ENCODE measurements around the gene MEDAG. TPM values are rescaled to one million over a fixed set of nuclear protein-coding genes. Genes with fewer than 3 reads are reported as not detected.

The MEDAG gene
- total RNA-seq, 1 donor from 2014 or later: 187 TPM

DNA sequence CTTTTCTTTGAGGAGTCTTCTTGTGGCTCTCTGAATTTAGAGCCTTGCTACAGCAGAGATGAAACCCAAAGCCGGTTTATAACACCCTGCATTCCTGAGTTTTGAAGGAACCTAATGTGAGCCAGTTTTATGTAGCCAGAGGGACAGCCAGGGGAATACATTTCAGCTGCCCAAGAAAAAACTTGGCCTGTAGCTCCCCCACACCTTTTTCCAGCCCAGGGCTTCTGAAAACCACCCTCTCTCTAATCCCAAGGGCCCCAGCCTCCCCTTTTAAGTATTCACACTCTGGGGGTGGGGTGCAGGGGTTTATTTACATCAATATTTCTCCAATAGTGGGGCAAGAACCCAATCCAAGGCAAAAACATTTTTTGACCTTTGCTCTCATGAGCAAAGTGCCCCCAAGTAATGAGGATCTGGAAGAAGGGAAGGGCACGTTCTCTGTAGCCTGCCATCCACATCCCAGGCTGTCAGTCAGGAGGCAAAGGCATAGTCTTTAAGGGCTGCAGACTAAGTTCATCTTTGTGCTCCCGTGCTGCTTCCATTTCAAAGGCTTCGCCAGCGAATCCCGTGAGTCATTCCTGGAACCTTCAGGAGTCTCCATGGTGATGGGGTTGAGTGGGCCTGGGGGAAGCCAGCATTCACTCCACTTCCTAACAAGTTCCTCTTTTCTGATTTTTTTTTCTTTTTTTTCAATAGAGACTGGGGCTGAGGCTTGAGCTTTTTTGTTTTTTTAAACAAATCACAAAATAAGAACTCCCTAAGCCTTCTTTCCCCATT, 33.2 kb upstream of the MEDAG start:
- no peak for DNase-seq (ENCODE audit: low spot score)

DNA sequence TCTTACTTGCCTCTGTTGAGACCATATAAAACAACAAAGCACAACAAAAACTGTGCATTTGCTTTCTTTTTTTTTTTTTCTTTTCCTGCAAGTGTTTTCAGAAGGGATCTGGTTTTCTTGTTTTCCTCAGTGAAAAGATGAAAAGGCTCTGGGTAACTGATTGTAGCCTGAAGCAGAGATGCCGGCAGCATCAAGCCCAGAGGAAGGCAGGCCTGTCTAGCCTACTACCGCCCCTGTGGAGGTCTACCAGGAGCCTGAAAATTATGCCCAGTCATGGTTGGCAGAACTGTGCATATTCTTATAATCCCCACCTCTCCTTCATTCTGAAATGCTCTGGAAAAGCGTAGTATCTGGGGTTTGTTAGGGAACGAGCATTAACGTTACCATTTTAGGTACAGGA, 32.6 kb upstream of the MEDAG start:
- DNase-seq (ENCODE audit: low spot score): no peak

- no peak for DNase-seq (ENCODE audit: low spot score)
Measured at GRCh38 chr13:30874111-30874510, 32.0 kb upstream of the MEDAG start.

- DNase-seq (ENCODE audit: low spot score): no peak
Measured at GRCh38 chr13:30874561-30874960, 31.5 kb upstream of the MEDAG start.

GRCh38 chr13:30877335-30877734, 28.7 kb upstream of the MEDAG start:
- no peak for DNase-seq (ENCODE audit: low spot score)

DNA sequence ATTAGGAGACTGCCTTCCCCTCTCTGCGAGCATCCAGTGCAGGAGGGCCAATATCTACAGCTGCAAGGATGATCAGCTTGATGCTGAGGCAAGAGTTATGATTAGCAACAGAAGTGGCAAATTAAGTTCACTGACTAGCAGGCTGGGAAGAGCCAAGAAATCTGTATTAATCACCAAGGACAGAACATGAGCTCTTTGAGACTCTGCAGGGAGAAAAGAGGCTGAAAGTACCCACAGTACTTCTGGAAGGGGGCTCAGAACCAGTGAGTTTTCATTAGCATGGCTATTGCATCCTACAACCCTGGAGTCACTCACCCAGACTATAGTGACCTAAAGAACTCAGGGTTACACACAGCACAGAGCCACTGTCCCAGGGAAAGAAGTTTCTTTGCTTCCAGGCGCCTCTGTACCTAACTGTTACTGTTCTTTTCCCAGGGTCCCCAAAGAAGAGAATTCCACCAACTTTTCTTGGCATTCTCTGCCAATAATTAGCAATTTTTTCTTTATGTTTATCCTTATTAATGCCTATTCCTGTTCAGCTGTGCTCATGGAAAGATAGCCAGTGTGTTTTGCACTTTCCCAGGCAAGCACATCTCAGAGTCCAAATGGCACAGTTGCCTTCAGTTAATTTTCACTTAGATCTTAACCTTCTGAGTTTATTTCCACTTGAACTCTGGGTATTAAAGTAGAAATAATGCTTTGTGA, 25.8 kb upstream of the MEDAG start:
- no peak for DNase-seq (ENCODE audit: low spot score)

DNA sequence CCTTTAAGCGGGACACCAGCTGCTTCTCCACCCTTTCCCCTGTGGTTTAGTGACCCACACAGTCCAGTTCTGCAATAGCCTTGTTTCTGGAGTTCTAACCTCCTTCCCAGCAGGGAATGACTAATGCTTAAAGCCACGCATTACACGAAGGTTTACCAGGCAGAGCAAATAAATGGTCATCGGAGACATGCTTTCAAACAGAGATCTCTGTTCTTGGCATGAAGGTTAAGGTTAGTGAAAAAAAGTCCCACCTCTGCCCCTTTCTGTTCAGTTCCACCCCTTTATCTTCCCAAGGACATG, 25.3 kb upstream of the MEDAG start:
- DNase-seq (ENCODE audit: low spot score): no peak

GRCh38 chr13:30881191-30881651, 24.9 kb upstream of the MEDAG start:
- no peak for DNase-seq (ENCODE audit: low spot score)

DNA sequence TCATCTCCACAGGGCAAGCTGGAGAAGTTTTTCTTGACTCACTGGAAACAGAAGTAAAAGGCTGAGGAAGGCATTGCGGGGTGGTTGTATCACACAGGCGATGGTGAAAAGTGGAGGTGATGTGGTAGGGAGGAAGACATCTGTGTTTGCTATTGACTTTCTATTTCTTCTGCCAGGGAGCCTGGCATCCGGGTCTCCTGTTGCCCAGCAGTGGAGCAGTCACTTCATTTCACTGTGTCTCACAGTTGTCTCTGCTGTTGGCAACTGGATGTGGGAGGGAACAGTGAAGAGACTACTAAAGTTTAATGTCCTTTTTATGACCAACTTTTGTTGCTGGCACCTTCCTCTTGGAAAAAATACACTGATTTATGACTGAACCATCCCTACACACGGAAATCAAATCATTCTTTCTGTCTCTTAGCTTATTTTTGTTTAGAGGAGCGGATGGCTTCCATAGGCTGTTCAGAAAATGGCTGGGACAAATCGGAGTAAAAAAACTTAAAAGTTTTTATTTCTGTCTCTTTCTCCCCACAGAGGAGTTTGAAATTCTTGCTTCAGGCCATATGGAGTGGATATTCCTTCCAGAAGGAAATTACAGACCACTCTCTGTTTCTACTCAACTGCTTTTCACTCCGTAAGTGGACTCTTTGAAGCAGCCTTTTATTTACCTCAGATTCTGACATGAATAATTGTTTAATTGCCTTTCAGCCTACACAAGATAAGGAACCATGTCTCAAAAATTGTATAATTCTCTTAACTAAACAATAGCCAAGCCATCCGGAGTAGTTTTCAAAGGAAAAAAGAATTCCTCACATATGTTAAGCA, 23.8 kb upstream of the MEDAG start:
- no peak for DNase-seq (ENCODE audit: low spot score)

- no peak for DNase-seq (ENCODE audit: low spot score)
Measured at GRCh38 chr13:30882996-30883766, 22.9 kb upstream of the MEDAG start.

DNA sequence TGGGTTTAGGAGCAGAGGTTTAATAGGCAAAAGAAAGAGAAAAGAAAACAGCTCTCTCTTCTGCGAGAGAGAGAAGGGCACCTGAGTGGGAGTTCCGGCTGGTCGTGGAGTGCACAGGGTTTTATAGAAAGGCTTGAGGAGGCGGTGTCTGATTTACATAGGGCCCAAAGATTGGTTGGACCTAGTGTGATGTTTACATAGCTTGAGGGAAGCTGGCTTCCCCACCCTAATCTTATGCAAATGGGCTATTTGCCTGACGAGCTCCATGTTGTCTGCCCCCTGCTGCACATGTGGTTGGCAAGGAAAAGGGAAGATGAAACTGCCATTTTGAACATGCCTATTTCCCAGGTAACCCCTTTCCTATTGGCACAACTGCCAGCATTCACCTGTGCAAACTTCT, 21.5 kb upstream of the MEDAG start:
- DNase-seq (ENCODE audit: low spot score): no peak

DNA sequence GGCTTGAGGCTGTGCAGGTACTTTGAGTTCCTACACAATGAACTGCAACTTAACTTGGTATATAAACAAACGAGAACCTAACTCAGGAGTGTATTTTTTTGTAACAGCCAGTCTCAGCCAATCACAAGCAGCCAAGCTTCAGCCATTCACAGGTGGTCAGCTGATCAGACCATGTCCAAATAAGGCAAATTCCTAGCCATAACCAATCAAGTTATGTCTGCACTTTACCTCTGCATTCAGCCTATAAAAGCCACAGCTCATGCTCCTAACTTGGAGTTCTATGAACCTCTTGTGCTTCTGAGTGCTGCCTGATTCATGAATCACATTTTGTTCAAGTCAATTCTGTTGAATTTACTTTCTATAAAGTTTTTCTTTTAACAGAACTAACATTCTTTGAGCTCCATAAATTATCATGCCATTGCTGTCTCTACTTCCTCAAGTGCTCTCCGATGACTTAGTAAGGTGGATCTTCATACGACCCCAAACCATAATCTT, 16.8 kb upstream of the MEDAG start:
- no peak for DNase-seq (ENCODE audit: low spot score)

DNA sequence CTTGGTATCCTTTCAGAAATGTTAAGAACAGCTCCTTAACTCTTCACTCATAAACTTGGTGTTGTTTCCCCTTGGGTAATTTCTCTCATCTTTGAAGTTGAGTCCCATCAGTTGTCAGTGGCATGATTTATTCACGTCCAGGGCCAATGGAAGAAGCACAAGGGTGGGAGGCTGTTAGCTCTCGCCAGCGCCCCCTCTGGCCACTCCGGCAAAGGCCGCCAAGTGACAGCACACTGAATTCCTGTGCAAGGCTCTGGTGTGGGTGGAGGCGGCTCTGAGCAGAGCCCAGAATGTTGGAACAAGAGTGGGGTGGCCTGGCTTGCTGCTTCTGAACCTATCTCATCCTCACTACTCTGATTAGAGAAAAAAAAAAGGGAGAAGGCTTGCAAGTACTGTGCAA, 13.1 kb upstream of the MEDAG start:
- no peak for DNase-seq (ENCODE audit: low spot score)

DNA sequence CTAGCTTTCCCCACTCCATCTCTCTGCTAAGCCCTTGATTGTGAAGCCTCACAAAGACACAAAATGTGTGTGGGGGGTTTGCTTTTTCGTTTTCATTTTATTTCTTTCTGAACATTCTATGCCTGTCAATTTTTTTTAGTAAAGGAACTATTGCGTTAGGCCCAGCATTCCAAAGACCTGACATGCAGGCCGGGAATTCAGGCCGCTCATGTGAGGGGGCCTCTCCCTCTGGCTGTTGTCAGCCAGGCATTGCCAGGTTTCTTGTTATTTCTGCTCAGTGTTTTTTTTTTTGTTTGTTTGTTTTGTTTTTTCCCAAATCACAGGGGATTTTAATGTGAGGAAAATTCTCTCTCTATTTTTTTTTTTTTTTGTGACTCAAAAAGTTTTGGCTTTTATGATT, 10.3 kb upstream of the MEDAG start:
- DNase-seq (ENCODE audit: low spot score): no peak

- no peak for DNase-seq (ENCODE audit: low spot score)
Measured at GRCh38 chr13:30898070-30898469, 8.0 kb upstream of the MEDAG start.

DNA sequence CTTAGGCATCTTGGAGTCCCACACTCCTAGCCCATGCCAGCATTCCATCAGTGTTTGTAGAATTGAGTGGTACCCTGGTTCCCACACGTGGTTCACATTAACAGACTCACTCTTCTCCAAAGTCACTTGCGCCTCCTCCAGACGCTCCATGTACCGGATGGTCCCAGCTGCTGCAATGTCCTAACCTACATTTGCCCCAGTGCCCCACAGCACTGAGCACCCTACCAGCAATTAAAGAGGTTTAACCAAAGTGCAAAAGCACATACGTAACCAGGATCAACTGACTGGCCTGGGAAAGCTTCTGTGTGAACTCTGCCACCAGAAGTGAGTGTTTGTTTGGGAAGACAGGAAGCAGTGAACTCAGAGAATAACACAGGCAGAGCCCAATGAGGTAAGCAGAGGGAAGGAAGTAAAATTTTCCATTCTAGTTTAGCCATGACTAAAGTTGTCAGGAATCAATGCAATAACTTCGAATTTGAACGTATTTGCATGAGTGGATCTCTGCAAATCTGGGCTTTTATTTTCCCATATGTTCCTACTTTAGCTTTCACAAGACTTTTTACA, 7.3 kb upstream of the MEDAG start:
- DNase-seq (ENCODE audit: low spot score): no peak

DNA sequence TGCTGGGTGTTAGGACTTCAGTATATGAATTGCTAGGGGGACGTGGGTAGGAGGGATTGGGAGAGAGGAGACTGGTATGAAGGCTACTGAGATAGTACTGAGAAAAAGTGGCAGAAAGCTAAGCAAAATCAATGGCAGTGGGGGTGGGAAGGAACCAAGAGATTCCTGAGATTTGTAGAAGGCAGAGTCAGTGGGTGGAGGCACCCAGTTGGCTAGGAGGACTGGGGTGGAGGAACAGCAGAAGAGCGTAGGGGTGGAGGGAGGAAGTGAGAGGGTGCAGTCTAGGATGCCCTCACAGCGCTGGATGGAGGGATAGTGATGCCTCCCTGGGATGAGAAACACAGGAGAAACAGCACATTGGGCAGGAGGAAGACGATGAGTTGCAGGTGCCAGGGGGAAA, 5.6 kb upstream of the MEDAG start:
- no peak for DNase-seq (ENCODE audit: low spot score)

- no peak for DNase-seq (ENCODE audit: low spot score)
Measured at GRCh38 chr13:30900952-30901749, 4.9 kb upstream of the MEDAG start.

DNA sequence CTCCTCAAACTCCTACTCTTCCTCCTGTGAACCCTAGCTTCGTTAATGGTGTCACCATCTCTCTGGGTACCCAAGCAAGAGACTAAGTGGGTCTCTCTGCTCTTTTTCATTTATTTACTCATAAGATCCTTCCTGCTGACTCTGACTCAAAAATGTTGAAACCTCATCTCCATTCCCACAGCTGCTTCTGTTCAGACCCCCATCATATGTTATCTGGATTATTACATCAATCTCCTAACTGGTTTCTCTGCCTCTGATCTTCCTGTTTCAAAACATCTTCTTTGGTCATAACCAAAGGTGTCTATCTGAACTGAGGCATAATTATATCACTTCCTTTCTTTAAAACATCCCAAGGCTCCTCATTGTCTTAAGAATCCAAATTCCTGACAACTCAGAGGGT, 2.0 kb upstream of the MEDAG start:
- no peak for DNase-seq (ENCODE audit: low spot score)

- no peak for DNase-seq (ENCODE audit: low spot score)
Measured at GRCh38 chr13:30906411-30907051, 460 bp downstream of the MEDAG start.

All from mesenteric fat pad (tissue), 1 donor.